Left cardiac atrium (tissue), 4 donors: ENCODE measurements around the gene ARID1B. TPM values are rescaled to one million over a fixed set of nuclear protein-coding genes. Genes with fewer than 3 reads are reported as not detected.
"Not testable (repeated sequence)": the region's sequence is repeated elsewhere in the genome, so short reads cannot be mapped to it uniquely, and the experiment has no call there.

ENCODE experiments used
- ATAC-seq, 2 donors: fragments of 200-7000 bp; cut with Tn5 transposase; one replicate each; pipeline ENCODE4 v1.9.1; 2020; ENCODE audit warnings: mild to moderate bottlenecking in 2 of 2, moderate library complexity in 2 of 2
- DNase-seq: peaks from one replicate; pipeline ENCODE4 v3.0.0-alpha.2; 2020
- intact Hi-C, 2 donors: fragments of 100-400 bp; cut with DNase I; formaldehyde crosslinking; loops; one replicate each; pipeline versions ENCODE4 v1.14.1 to v1.15.1; 2022 to 2023
- total RNA-seq, 2 donors: library from RNA; stranded (reverse); fragmentation: NEBNext Ultra II Directional; extraction: Animal tissue kit (Norgen Biotek cat#: 25700); gene quantifications; one replicate each; pipeline ENCODE4 v1.2.1, GENCODE V29; 2021
- donor health status: DM: no; HTN: yes; CAD: no.
- donor health status: DM: no; HTN: yes; CAD: no; lungs with severe emphysema.
- donor health status: DM: yes; HTN: yes; CAD: no.
- donor health status: Dilated cardiomyopathy.

Gene ARID1B
- total RNA-seq, 2 donors from 2014 or later = 45.4 to 48.0 TPM

- ATAC-seq = peak; percentile 32 to 39
- intact Hi-C loops = loop anchor here (10.0 kb wide), 2 partner anchors 148 to 238 kb away; no protein-coding TSS in a partner anchor
- no peak for DNase-seq
These were observed 260.0 kb downstream of the ARID1B start for GRCh38 chr6:157037165-157037564.

- intact Hi-C loops = loop anchor here (10.0 kb wide), 2 partner anchors 146 to 236 kb away; no protein-coding TSS in a partner anchor
- ATAC-seq (no peak), DNase-seq (no peak)
These were observed 261.4 kb downstream of the ARID1B start for GRCh38 chr6:157038610-157039009.

- intact Hi-C loops = loop anchor here (10.0 kb wide), 2 partner anchors 145 to 235 kb away; no protein-coding TSS in a partner anchor
- ATAC-seq, DNase-seq: not testable (repeated sequence)
These were observed 262.5 kb downstream of the ARID1B start for GRCh38 chr6:157039639-157040038.

- ATAC-seq (no peak), DNase-seq (no peak)
- intact Hi-C loops = no loop called here
These were observed 263.0 kb downstream of the ARID1B start for GRCh38 chr6:157040191-157040590.

GRCh38 chr6:157045831-157046454 is 268.8 kb downstream of the ARID1B start:
- DNase-seq (no peak), ATAC-seq (peak in 1 of 2 donors; percentile 37)
- intact Hi-C loops = no loop called here

GRCh38 chr6:157046776-157047175 is 269.6 kb downstream of the ARID1B start:
- ATAC-seq = no peak
- intact Hi-C loops = no loop called here
- DNase-seq = no peak

- ATAC-seq (no peak), DNase-seq (no peak)
- intact Hi-C loops = no loop called here
These were observed 270.1 kb downstream of the ARID1B start for GRCh38 chr6:157047328-157047727.

GRCh38 chr6:157047951-157048350 is 270.8 kb downstream of the ARID1B start:
- ATAC-seq = peak in 1 of 2 donors; percentile 62
- intact Hi-C loops = no loop called here
- no peak for DNase-seq

GRCh38 chr6:157049133-157049532 is 272.0 kb downstream of the ARID1B start:
- intact Hi-C loops = no loop called here
- DNase-seq (no peak), ATAC-seq (peak; percentile 32 to 60)

GRCh38 chr6:157050537-157051265 is 273.5 kb downstream of the ARID1B start:
- DNase-seq (peak; percentile 41), ATAC-seq (peak; percentile 56 to 68)
- intact Hi-C loops = no loop called here

GRCh38 chr6:157054531-157054979 is 277.4 kb downstream of the ARID1B start:
- intact Hi-C loops = no loop called here
- DNase-seq = no peak
- ATAC-seq = peak in 1 of 2 donors; percentile 67

GRCh38 chr6:157055863-157056262 is 278.7 kb downstream of the ARID1B start:
- intact Hi-C loops = no loop called here
- ATAC-seq (no peak), DNase-seq (no peak)

- intact Hi-C loops = no loop called here
- ATAC-seq = no peak
- DNase-seq = no peak
These were observed 279.1 kb downstream of the ARID1B start for GRCh38 chr6:157056275-157056674.

- no peak for ATAC-seq
- DNase-seq = no peak
- intact Hi-C loops = no loop called here
These were observed 281.4 kb downstream of the ARID1B start for GRCh38 chr6:157058574-157058973.

- DNase-seq (no peak), ATAC-seq (peak in 1 of 2 donors; percentile 31)
- intact Hi-C loops = no loop called here
These were observed 282.6 kb downstream of the ARID1B start for GRCh38 chr6:157059781-157060180.

GRCh38 chr6:157060440-157060952 is 283.3 kb downstream of the ARID1B start:
- no peak for DNase-seq
- intact Hi-C loops = no loop called here

GRCh38 chr6:157061770-157062594 is 284.8 kb downstream of the ARID1B start:
- ATAC-seq (no peak), DNase-seq (no peak)
- intact Hi-C loops = no loop called here

More at GRCh38 chr6:157060440-157060952, 283.3 kb downstream of the ARID1B start:
- no peak for ATAC-seq

GRCh38 chr6:157063176-157063905 is 286.2 kb downstream of the ARID1B start:
- ATAC-seq (no peak), DNase-seq (no peak)
- intact Hi-C loops = no loop called here

GRCh38 chr6:157063923-157064322 is 286.7 kb downstream of the ARID1B start:
- intact Hi-C loops = no loop called here
- ATAC-seq = no peak

More at GRCh38 chr6:157063923-157064322, 286.7 kb downstream of the ARID1B start:
- DNase-seq = no peak
